Sigmoid colon (tissue), 7 donors: ENCODE data around the gene PELI3. TPM values are rescaled to one million over a fixed set of nuclear protein-coding genes. Genes with fewer than 3 reads are reported as not detected.
"Not testable (repeated sequence)": the region's sequence is repeated elsewhere in the genome, so short reads cannot be mapped to it uniquely, and the experiment has no call there.

Experiments
- DNase-seq: peaks from one replicate; pipeline ENCODE4 v3.0.0-alpha.2; 2019
- H3K27ac ChIP-seq, 4 donors: fragments of 200-600 bp; sonication (generic); one replicate each; pipeline ENCODE4 v1.5.1; 2016 to 2019; ENCODE audit warnings: mild to moderate bottlenecking in 1 of 4
- H3K27me3 ChIP-seq, 3 donors: fragments of 200-600 bp; sonication (generic); one replicate each; pipeline ENCODE4 v1.5.1; 2019; ENCODE audit warnings: mild to moderate bottlenecking in 1 of 3
- H3K36me3 ChIP-seq, 4 donors: fragments of 200-600 bp; sonication (generic); one replicate each; pipeline ENCODE4 v1.5.1; 2016 to 2019
- H3K4me1 ChIP-seq, 4 donors: fragments of 200-600 bp; sonication (generic); one replicate each; pipeline ENCODE4 v1.5.1; 2017 to 2019
- H3K4me3 ChIP-seq, 4 donors: fragments of 200-600 bp; sonication (generic); one replicate each; pipeline ENCODE4 v1.5.1; 2017 to 2019; ENCODE audit warnings: mild to moderate bottlenecking in 2 of 4, moderate library complexity in 1 of 4
- H3K9me3 ChIP-seq, 4 donors: fragments of 200-600 bp in 3 of 4; sonication (generic) in 3 of 4; one replicate each; pipeline versions ENCODE4 v1.5.1 to v1.6.1; 2013 to 2019
- CTCF ChIP-seq, 4 experiments: fragments of 450-650 bp in 3 of 4; fragments of 200-600 bp in 1 of 4; IDR thresholded peaks; one replicate each; pipeline ENCODE4 v1.5.1; 2016 to 2019; ENCODE audit warnings: antibody characterized with exemption in 4 of 4, mild to moderate bottlenecking in 3 of 4, moderate library complexity in 2 of 4
- EP300 ChIP-seq, 4 donors: sonication (generic); formaldehyde crosslinking; IDR thresholded peaks; one replicate each; pipeline ENCODE4 v1.6.1; 2017; ENCODE audit warnings: antibody characterized with exemption in 4 of 4
- POLR2A ChIP-seq, 2 donors: fragments of 450-650 bp; IDR thresholded peaks; one replicate each; pipeline ENCODE4 v1.6.1; 2016; ENCODE audit warnings: antibody characterized with exemption in 2 of 2, mild to moderate bottlenecking in 2 of 2, moderate library complexity in 2 of 2
- POLR2AphosphoS5 ChIP-seq, 4 donors: sonication (generic); formaldehyde crosslinking; IDR thresholded peaks; one replicate each; pipeline ENCODE4 v1.6.1; 2017; ENCODE audit warnings: antibody characterized with exemption in 4 of 4
- WGBS, 2 donors: extraction: QIAGEN DNeasy Blood & Tissue Kit; methylation state at CpG; one replicate each; pipeline ENCODE4 v1.1.7; 2013; 5-methylcytosine and 5-hydroxymethylcytosine counted together
- intact Hi-C: fragments of 100-400 bp; cut with DNase I; formaldehyde crosslinking; loops from one replicate; pipeline ENCODE4 v1.15.1; 2023
- polyA plus RNA-seq, 3 donors: library from polyadenylated mRNA; stranded (reverse); fragments of 200-250 nt; gene quantifications; one replicate each; pipeline ENCODE4 v1.2.3, GENCODE V29; 2013
- total RNA-seq, 4 donors: library from RNA; depleted of rRNA; stranded (reverse); fragments of >200 nt; gene quantifications; one replicate each; pipeline ENCODE4 v1.1.0, GENCODE V29; 2016
- donor health status: healthy with polysubstance abuse.
- donor health status: Bipolar disorder and iron deficiency.
- donor health status: healthy.

Gene PELI3
- total and polyA plus RNA-seq, 7 donors, result 5.0 to 26.4 (median 16.9) TPM

GRCh38 chr11:66459138-66459778 lies 7.4 kb upstream of the PELI3 start:
- no peak overlapping the region for H3K4me3 ChIP-seq
- DNase-seq, result no peak
- TF ChIP-seq POLR2A (IDR thresholded peaks at IDR 0.05) (no peak), POLR2AphosphoS5 (IDR thresholded peaks at IDR 0.05) (no peak)
- WGBS, 2 donors, result 51 to 74% methylated on average over 5 of the region's 5 CpGs
- no peaks in the 10 kb centered on the region for H3K4me1 ChIP-seq
- no peaks in the 10 kb centered on the region for H3K27me3 ChIP-seq
- intact Hi-C loops, result no loop called here
- H3K9me3 ChIP-seq, result no peaks in the 10 kb centered on the region
- no peak overlapping the region for H3K27ac ChIP-seq
- no peaks in the 10 kb centered on the region for H3K36me3 ChIP-seq

DNA sequence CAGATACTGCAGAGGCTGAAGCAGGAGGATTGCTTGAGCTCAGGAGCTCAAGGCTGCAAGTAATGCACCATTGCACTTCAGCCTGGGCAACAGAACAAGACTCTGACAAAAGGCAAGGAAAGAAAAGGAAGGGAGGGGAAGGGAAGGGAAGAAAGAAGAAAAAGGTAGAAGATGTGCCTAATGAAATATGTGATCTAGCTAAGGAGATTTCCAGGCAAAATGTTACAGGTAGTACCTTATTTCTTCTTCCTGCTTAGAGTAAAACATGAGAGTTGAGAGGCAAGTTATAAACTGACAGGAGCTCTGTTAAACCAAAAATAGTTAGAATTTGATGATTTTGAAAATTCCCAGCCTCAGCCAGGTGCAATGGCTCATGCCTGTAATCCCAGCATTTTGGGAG lies 4.7 kb upstream of the PELI3 start:
- TF ChIP-seq POLR2A (IDR thresholded peaks at IDR 0.05) (no peak), EP300 (IDR thresholded peaks at IDR 0.05) (no peak), POLR2AphosphoS5 (IDR thresholded peaks at IDR 0.05) (no peak), CTCF (IDR thresholded peaks at IDR 0.05) (no peak)
- intact Hi-C loops, result no loop called here
- Histone ChIP-seq H3K4me3 (no peak overlapping the region), H3K36me3 (no peaks in the 10 kb centered on the region), H3K27ac (no peak overlapping the region), H3K27me3 (no peaks in the 10 kb centered on the region), H3K4me1 (peaks cover 0 to 12% (median 6%) of the 10 kb centered on the region in 4 donors), H3K9me3 (no peaks in the 10 kb centered on the region)
- DNase-seq, result no peak

GRCh38 chr11:66462911-66463310 lies 3.8 kb upstream of the PELI3 start:
- WGBS, 2 donors, result 86 to 95% methylated on average over 3 of the region's 3 CpGs
- Histone ChIP-seq H3K36me3 (no peaks in the 10 kb centered on the region), H3K4me1 (peaks cover 0 to 20% (median 13%) of the 10 kb centered on the region in 4 donors), H3K9me3 (no peaks in the 10 kb centered on the region), H3K27ac (no peak overlapping the region), H3K27me3 (no peaks in the 10 kb centered on the region), H3K4me3 (no peak overlapping the region)
- no peak for DNase-seq
- intact Hi-C loops, result no loop called here
- no peak for TF ChIP-seq POLR2A (IDR thresholded peaks at IDR 0.05)
- no peak for TF ChIP-seq POLR2AphosphoS5 (IDR thresholded peaks at IDR 0.05)
- TF ChIP-seq CTCF (IDR thresholded peaks at IDR 0.05), result no peak
- no peak for TF ChIP-seq EP300 (IDR thresholded peaks at IDR 0.05)

DNA sequence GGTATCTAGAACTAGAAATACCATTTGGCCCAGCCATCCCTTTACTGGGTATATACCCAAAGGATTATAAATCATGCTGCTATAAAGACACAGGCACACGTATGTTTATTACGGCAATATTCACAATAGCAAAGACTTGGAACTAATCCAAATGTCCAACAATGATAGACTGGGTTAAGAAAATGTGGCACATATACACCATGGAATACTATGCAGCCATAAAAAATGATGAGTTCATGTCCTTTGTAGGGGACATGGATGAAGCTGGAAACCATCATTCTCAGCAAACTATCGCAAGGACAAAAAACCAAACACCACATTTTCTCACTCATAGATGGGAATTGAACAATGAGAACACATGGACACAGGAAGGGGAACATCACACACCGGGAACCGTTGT lies 2.6 kb upstream of the PELI3 start:
- not testable (repeated sequence) for DNase-seq, H3K36me3 ChIP-seq, H3K4me3 ChIP-seq, H3K9me3 ChIP-seq, H3K27me3 ChIP-seq, H3K27ac ChIP-seq
- peaks cover 0 to 25% (median 18%) of the 10 kb centered on the region in 4 donors for H3K4me1 ChIP-seq
- intact Hi-C loops, result loop anchor here (2.0 kb wide), 1 partner anchor 25 kb away; the partner anchor contains the start of gene MRPL11
- 61 to 83% methylated on average over 5 of the region's 5 CpGs for WGBS, 2 donors

- Histone ChIP-seq H3K4me3 (no peak overlapping the region), H3K9me3 (no peaks in the 10 kb centered on the region), H3K27me3 (no peaks in the 10 kb centered on the region), H3K4me1 (peaks cover 0 to 25% (median 18%) of the 10 kb centered on the region in 4 donors), H3K27ac (no peak overlapping the region), H3K36me3 (peaks cover 0 to 4% (median 0%) of the 10 kb centered on the region in 4 donors)
- DNase-seq, result no peak
- WGBS, 2 donors, result 90 to 97% methylated on average over 1 of the region's 1 CpG
- intact Hi-C loops, result loop anchor here (2.0 kb wide), 1 partner anchor 26 kb away; the partner anchor contains the start of gene MRPL11
- no peak for TF ChIP-seq POLR2AphosphoS5 (IDR thresholded peaks at IDR 0.05)
These were observed 1.8 kb upstream of the PELI3 start for GRCh38 chr11:66464916-66465315.

DNA sequence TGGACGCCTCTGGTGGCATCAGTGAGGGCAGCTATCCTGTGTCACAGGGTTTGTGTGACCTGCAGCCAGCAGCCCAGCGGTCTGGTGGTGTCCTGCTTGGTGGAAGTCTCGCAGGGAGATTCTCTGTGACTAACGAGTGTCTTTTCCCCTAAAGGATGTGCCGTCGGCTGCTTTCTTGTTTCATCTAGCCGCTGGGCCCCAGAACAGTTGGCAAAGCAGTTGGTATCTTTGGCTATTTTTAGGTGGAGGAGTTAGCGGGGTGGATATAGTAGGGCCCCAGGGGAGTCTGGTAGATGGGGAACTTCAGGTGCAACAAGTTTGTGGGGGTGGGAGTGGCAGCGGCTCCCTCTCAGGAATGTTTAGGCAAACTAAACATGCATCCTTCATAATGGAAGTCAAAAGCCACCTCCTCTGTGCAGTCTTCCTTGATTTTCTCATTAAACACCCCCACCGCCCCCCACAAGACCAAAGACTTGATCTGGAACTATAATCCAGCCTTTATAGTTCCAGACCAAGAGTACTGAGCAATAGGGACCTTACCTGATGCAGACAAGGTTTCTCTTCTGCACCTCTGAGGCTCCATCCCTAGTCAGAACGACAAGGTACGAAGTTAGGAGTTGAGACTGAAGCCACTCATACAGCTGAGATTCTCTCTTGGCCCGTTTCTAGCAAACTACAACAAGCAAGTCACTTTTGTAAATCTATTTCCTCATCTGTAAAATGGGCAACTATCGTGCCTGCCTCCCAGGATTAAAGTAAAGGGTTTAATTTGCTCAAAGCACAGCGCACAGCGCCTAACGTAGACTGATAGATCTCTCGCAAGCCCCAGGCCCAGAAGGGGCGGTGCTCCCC lies 1.1 kb upstream of the PELI3 start:
- DNase-seq, result no peak
- no peak for TF ChIP-seq POLR2AphosphoS5 (IDR thresholded peaks at IDR 0.05)
- no peak for TF ChIP-seq EP300 (IDR thresholded peaks at IDR 0.05)
- no peak for TF ChIP-seq POLR2A (IDR thresholded peaks at IDR 0.05)
- TF ChIP-seq CTCF (IDR thresholded peaks at IDR 0.05), result no peak
- Histone ChIP-seq H3K36me3 (peaks cover 0 to 7% (median 0%) of the 10 kb centered on the region in 4 donors), H3K9me3 (no peaks in the 10 kb centered on the region), H3K27me3 (no peaks in the 10 kb centered on the region), H3K4me1 (peaks cover 0 to 25% (median 18%) of the 10 kb centered on the region in 4 donors), H3K27ac (peak overlapping the region; percentile 80 to 87 (median 84)), H3K4me3 (peak overlapping the region; percentile 55 to 92 (median 80))
- intact Hi-C loops, result loop anchor here (2.0 kb wide), 1 partner anchor 27 kb away; the partner anchor contains the start of gene MRPL11
- WGBS, 2 donors, result 41 to 58% methylated on average over 19 of the region's 19 CpGs
